A549 (cell line): ENCODE measurements around the gene SPECC1. TPM values are rescaled to one million over a fixed set of nuclear protein-coding genes. Genes with fewer than 3 reads are reported as not detected.

Experiments used
- ATAC-seq, 2 experiments: fragments of 200-7000 bp in 1 of 2; fragments of >200 bp in 1 of 2; cut with Nextera tagmentation in 1 of 2; cut with Tn5 transposase in 1 of 2; 3 replicates each; pipeline versions ENCODE4 v1.8.0 to v1.9.1; 2018 to 2020; ENCODE audit warnings: mild to moderate bottlenecking in 1 of 2, moderate library complexity in 1 of 2
- CTCF ChIA-PET: fragments of 300-600 bp; sonication (Branson Sonifier 250); formaldehyde crosslinking; extraction: SDS; loops from one replicate; lab custom pipeline; 2021; ENCODE audit warnings: antibody characterized with exemption, inconsistent platforms; lab: Yijun Ruan, JAX
- POLR2A ChIA-PET: fragments of 350-600 bp; formaldehyde crosslinking; extraction: SDS; loops from one replicate; lab custom pipeline; 2021; ENCODE audit warnings: antibody characterized with exemption, inconsistent platforms; lab: Yijun Ruan, JAX
- DNase-seq, 2 experiments: peaks; one replicate each; pipeline versions ENCODE4 v3.0.0 to v3.0.0-alpha.2; 2011 to 2016; ENCODE audit warnings: low read depth in 1 of 2, low spot score in 1 of 2
- FAIRE-seq: peaks from 2 replicates; lab custom pipeline; 2011; peaks lifted over from hg19 to GRCh38; lab: Jason Lieb, UNC
- H3K27ac ChIP-seq, 2 experiments: fragments of >200 bp; sonication (Bioruptor Twin); formaldehyde crosslinking; 3 replicates each; pipeline ENCODE4 v1.5.1; 2016 to 2017
- H3K4me1 ChIP-seq: fragments of >200 bp; sonication (Bioruptor Twin); formaldehyde crosslinking; 3 replicates; pipeline ENCODE4 v1.6.1; 2016
- H3K4me2 ChIP-seq: fragments of >200 bp; sonication (Bioruptor Twin); formaldehyde crosslinking; 3 replicates; pipeline ENCODE4 v1.6.1; 2016
- H3K4me3 ChIP-seq: fragments of >200 bp; sonication (Bioruptor Twin); formaldehyde crosslinking; 3 replicates; pipeline ENCODE4 v1.5.1; 2016
- H3K9me3 ChIP-seq: fragments of >200 bp; sonication (Bioruptor Twin); formaldehyde crosslinking; 3 replicates; pipeline ENCODE4 v1.6.1; 2016
- CBX2 ChIP-seq: fragments of 200-600 bp; sonication (generic); IDR thresholded peaks from 2 replicates; pipeline ENCODE4 v1.6.1; 2016; ENCODE audit warnings: low read depth, mild to moderate bottlenecking, borderline replicate concordance
- CHD4 ChIP-seq: fragments of 200-600 bp; sonication (generic); IDR thresholded peaks from 2 replicates; pipeline ENCODE4 v1.6.1; 2016; ENCODE audit warnings: antibody characterized with exemption, mild to moderate bottlenecking, borderline replicate concordance
- EP300 ChIP-seq, 2 experiments: fragments of >200 bp; sonication (Bioruptor Twin); formaldehyde crosslinking; IDR thresholded peaks; 2 replicates in 1 of 2; 3 replicates in 1 of 2; pipeline ENCODE4 v1.6.1; 2016 to 2017
- ESRRA ChIP-seq: fragments of 150-350 bp; IDR thresholded peaks from 2 replicates; pipeline ENCODE4 v1.6.1; 2014; ENCODE audit warnings: mild to moderate bottlenecking, low read length, borderline replicate concordance
- FOSB ChIP-seq: fragments of 250-450 bp; sonication (Bioruptor Pico); IDR thresholded peaks from 2 replicates; pipeline ENCODE4 v1.5.0; 2020; ENCODE audit warnings: mild to moderate bottlenecking, moderate library complexity
- FOXS1 ChIP-seq: fragments of 250-450 bp; sonication (Bioruptor Pico); IDR thresholded peaks from 2 replicates; pipeline ENCODE4 v1.5.0; 2020; ENCODE audit warnings: mild to moderate bottlenecking, moderate library complexity
- GATA3 ChIP-seq: IDR thresholded peaks from 2 replicates; pipeline ENCODE4 v1.6.1; 2012; ENCODE audit warnings: borderline replicate concordance
- HEYL ChIP-seq: fragments of 250-450 bp; sonication (Bioruptor Pico); IDR thresholded peaks from 2 replicates; pipeline ENCODE4 v1.8.0; 2021; ENCODE audit warnings: mild to moderate bottlenecking, moderate library complexity
- JUN ChIP-seq, 2 experiments: fragments of >200 bp; sonication (Bioruptor Twin); formaldehyde crosslinking; IDR thresholded peaks; 2 replicates in 1 of 2; 3 replicates in 1 of 2; pipeline ENCODE4 v1.6.1; 2016 to 2017
- JUNB ChIP-seq: fragments of >200 bp; sonication (Bioruptor Twin); formaldehyde crosslinking; IDR thresholded peaks from 2 replicates; pipeline ENCODE4 v1.6.1; 2016
- KDM5A ChIP-seq: fragments of 200-600 bp; sonication (generic); IDR thresholded peaks from 2 replicates; pipeline ENCODE4 v1.6.1; 2016; ENCODE audit warnings: antibody characterized with exemption, mild to moderate bottlenecking
- MAFK ChIP-seq: fragments of 450-650 bp; IDR thresholded peaks from 2 replicates; pipeline ENCODE4 v1.6.1; 2014; ENCODE audit not compliant: partially characterized antibody
- MYC ChIP-seq: IDR thresholded peaks from 2 replicates; pipeline ENCODE4 v1.6.1; 2012; ENCODE audit warnings: mild to moderate bottlenecking, inconsistent platforms, low read length, improper control_type of control experiment, borderline replicate concordance
- RCOR1 ChIP-seq: fragments of 150-350 bp; IDR thresholded peaks from 2 replicates; pipeline ENCODE4 v1.6.1; 2014; ENCODE audit warnings: antibody characterized with exemption, low read length, low read depth
- RFX5 ChIP-seq: fragments of 450-650 bp; IDR thresholded peaks from 2 replicates; pipeline ENCODE4 v1.7.1; 2014; ENCODE audit warnings: antibody characterized with exemption, mild to moderate bottlenecking, moderate library complexity
- SMC3 ChIP-seq: fragments of >200 bp; sonication (Bioruptor Twin); formaldehyde crosslinking; IDR thresholded peaks from 3 replicates; pipeline ENCODE4 v1.6.1; 2018; ENCODE audit warnings: inconsistent platforms
- SREBF2 ChIP-seq: fragments of 450-650 bp; IDR thresholded peaks from 2 replicates; pipeline ENCODE4 v1.6.1; 2014; ENCODE audit warnings: mild to moderate bottlenecking, moderate library complexity
- ZC3H11A ChIP-seq: fragments of 450-650 bp; IDR thresholded peaks from 2 replicates; pipeline ENCODE4 v1.6.1; 2014; ENCODE audit warnings: antibody characterized with exemption, mild to moderate bottlenecking
- ZFP36 ChIP-seq: fragments of 450-650 bp; IDR thresholded peaks from 2 replicates; pipeline ENCODE4 v1.6.1; 2014; ENCODE audit warnings: borderline replicate concordance; ENCODE audit not compliant: partially characterized antibody
- ZNF302 ChIP-seq: fragments of 250-450 bp; sonication (Bioruptor Pico); IDR thresholded peaks from 2 replicates; pipeline ENCODE4 v1.9.0; 2021; ENCODE audit warnings: inconsistent platforms, mild to moderate bottlenecking, moderate library complexity
- ZSCAN20 ChIP-seq: fragments of 250-450 bp; sonication (Bioruptor Pico); IDR thresholded peaks from 2 replicates; pipeline ENCODE4 v1.8.0; 2022; ENCODE audit warnings: mild to moderate bottlenecking, moderate library complexity
- WGBS: methylation state at CpG from one replicate; pipeline ENCODE4 v1.1.6; 2017; ENCODE audit errors: missing lambda C conversion rate; 5-methylcytosine and 5-hydroxymethylcytosine counted together
- polyA plus RNA-seq, 4 experiments: library from polyadenylated mRNA; depleted of rRNA in 3 of 4; stranded (reverse); fragments of >200 nt; fragmentation: RNase III in 1 of 4; extraction: RNeasy Plus Mini Kit Qiagen cat#74134 plus additional on column Dnase treatment in 1 of 4; gene quantifications; 2 replicates in 3 of 4; 3 replicates in 1 of 4; pipeline ENCODE4 v1.2.3, GENCODE V29; 2011 to 2017
- TF ChIP-seq, protein P1 (sequence below): IDR thresholded peaks from 2 replicates; pipeline ENCODE4 v1.6.1; 2012
- TF ChIP-seq, protein P2 (sequence below): fragments of 150-350 bp; IDR thresholded peaks from 2 replicates; pipeline ENCODE4 v1.6.1; 2014; ENCODE audit warnings: low read depth, mild to moderate bottlenecking, low read length
- TF ChIP-seq, protein P3 (sequence below): IDR thresholded peaks from 2 replicates; pipeline ENCODE4 v1.6.1; 2012

Gene SPECC1
- polyA plus RNA-seq, 2 of the 4 experiments (the other 2 are of a cell fraction) = 45.1 to 66.2 TPM

DNA sequence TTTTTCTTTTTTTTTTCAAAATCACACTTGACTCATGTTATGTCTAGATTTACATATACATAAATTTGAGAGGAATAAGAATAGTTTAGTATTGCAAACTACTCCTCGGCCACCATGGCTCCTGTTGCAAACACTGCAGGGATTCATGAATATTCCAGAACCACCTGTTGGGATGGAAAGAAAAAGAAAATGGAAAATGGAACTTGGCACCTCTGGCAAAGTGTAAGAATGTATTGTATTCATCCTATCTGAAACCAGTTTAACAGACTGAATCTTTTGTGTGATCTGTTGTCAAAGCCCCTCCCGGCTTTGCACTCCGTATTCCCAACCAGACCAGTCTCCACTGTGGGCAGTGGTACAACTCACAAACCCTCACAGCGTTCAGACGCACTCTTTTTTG is 124.4 kb downstream of the SPECC1 start:
- Histone ChIP-seq H3K4me1 (no peaks in the 10 kb centered on the region; the same call in 1 of the 3 replicates), H3K9me3 (peaks cover 11% of the 10 kb centered on the region; the same call in 2 of the 3 replicates), H3K27ac (no peak overlapping the region), H3K4me3 (no peak overlapping the region), H3K4me2 (no peak overlapping the region)
- ATAC-seq (no peak), DNase-seq (no peak), FAIRE-seq (peak; percentile 7)
- 92% methylated on average over 5 of the region's 5 CpGs for WGBS
- ChIA-PET POLR2A (no interaction called here), CTCF (interaction anchor here (1.3 to 2.5 kb wide), 2 partner anchors 12 to 124 kb away, joined by 5 to 24 read pairs; partner anchors contain the start of gene SPECC1)
- TF ChIP-seq ZNF302 (CRISPR knock-in tag) (no peak), JUNB (no peak), JUN (IDR thresholded peaks at IDR 0.05) (no peak), MAFK (no peak), RCOR1 (no peak), RFX5 (no peak), ZSCAN20 (no peak), EP300 (IDR thresholded peaks at IDR 0.05) (no peak), MYC (no peak), SREBF2 (no peak)

DNA sequence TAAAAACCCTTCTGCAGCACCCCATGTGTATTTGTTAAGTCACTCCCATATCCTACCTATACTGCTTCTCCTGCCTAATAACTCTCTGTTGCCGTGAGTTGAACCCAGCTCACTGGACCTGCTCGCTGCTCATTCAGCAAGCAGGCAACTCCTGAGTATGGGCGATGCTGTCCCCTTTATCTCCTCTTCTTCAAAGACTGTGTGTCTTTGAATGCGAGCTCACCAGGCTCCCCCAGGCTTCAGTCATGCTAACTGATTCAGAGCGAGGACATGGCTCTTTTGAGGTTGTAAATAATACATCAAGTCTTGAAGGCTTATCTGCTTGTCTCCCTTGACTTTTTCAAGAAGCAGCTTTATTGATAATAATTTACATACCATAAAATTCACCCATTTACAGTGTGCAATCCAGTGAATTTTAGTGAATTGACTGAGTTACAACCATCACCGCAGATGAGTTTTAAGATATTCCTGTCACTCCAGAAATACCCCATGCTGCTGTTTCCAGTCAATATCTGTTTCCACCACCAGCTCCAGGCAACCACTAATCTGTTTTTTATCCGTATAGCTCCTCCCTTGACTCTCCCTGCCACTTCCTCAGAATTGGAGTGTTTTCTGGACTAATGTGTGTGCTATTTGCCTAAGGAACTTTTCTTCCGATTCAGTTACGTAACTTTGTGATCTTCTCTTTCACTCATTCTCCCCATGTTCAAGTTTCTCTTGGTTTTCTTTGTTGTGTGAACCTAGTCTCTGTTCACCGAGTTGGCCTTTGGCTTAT is 132.2 kb downstream of the SPECC1 start:
- Histone ChIP-seq H3K9me3 (no peaks in the 10 kb centered on the region), H3K27ac (no peak overlapping the region), H3K4me1 (no peaks in the 10 kb centered on the region), H3K4me3 (no peak overlapping the region), H3K4me2 (no peak overlapping the region)
- ChIA-PET CTCF (interaction anchor here (0.9 to 2.8 kb wide), 8 partner anchors 8 to 133 kb away, joined by 3 to 14 read pairs (median 6); partner anchors contain the start of gene SPECC1), POLR2A (no interaction called here)
- DNase-seq (no peak), FAIRE-seq (no peak), ATAC-seq (no peak)
- no peak for TF ChIP-seq CHD4
- no peak for TF ChIP-seq KDM5A
- no peak for TF ChIP-seq GATA3
- TF ChIP-seq, protein P1, sequence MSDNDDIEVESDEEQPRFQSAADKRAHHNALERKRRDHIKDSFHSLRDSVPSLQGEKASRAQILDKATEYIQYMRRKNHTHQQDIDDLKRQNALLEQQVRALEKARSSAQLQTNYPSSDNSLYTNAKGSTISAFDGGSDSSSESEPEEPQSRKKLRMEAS = no peak
- TF ChIP-seq, protein P2, sequence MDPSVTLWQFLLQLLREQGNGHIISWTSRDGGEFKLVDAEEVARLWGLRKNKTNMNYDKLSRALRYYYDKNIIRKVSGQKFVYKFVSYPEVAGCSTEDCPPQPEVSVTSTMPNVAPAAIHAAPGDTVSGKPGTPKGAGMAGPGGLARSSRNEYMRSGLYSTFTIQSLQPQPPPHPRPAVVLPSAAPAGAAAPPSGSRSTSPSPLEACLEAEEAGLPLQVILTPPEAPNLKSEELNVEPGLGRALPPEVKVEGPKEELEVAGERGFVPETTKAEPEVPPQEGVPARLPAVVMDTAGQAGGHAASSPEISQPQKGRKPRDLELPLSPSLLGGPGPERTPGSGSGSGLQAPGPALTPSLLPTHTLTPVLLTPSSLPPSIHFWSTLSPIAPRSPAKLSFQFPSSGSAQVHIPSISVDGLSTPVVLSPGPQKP = no peak
- no peak for TF ChIP-seq ZC3H11A
- TF ChIP-seq HEYL (CRISPR knock-in tag) = no peak
- no peak for TF ChIP-seq CBX2
- no peak for TF ChIP-seq FOXS1 (CRISPR knock-in tag)
- no peak for TF ChIP-seq SMC3
- TF ChIP-seq, protein P3, sequence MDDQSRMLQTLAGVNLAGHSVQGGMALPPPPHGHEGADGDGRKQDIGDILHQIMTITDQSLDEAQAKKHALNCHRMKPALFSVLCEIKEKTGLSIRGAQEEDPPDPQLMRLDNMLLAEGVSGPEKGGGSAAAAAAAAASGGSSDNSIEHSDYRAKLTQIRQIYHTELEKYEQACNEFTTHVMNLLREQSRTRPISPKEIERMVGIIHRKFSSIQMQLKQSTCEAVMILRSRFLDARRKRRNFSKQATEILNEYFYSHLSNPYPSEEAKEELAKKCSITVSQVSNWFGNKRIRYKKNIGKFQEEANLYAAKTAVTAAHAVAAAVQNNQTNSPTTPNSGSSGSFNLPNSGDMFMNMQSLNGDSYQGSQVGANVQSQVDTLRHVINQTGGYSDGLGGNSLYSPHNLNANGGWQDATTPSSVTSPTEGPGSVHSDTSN = no peak
- TF ChIP-seq FOSB (CRISPR knock-in tag) = no peak
- TF ChIP-seq ZFP36 = no peak
- TF ChIP-seq ESRRA = no peak
- 90% methylated on average over 10 of the region's 10 CpGs for WGBS
